Fibroblast of mammary gland (primary cell): ENCODE measurements around the gene NCOA4.
A peak's percentile ranks its signal among the peaks of the same experiment; 100 is the strongest.
"Not testable (repeated sequence)": the region's sequence is repeated elsewhere in the genome, so short reads cannot be mapped to it uniquely, and the experiment has no call there.

Source experiments
- DNase-seq: peaks from one replicate; pipeline ENCODE4 v3.0.0-alpha.2; 2010; ENCODE audit warnings: low read depth
- H3K4me3 ChIP-seq: 2 replicates; pipeline ENCODE4 v1.5.1; 2011; ENCODE audit warnings: low read depth, mild to moderate bottlenecking, low read length, moderate library complexity; ENCODE audit not compliant: control insufficient read depth
- TF ChIP-seq, protein P1 (sequence below): conservative IDR thresholded peaks from 2 replicates; pipeline ENCODE4 v1.5.1; 2011; ENCODE audit warnings: low read depth, low read length, inconsistent platforms; ENCODE audit not compliant: control insufficient read depth, insufficient read depth

NCOA4 gene

DNA sequence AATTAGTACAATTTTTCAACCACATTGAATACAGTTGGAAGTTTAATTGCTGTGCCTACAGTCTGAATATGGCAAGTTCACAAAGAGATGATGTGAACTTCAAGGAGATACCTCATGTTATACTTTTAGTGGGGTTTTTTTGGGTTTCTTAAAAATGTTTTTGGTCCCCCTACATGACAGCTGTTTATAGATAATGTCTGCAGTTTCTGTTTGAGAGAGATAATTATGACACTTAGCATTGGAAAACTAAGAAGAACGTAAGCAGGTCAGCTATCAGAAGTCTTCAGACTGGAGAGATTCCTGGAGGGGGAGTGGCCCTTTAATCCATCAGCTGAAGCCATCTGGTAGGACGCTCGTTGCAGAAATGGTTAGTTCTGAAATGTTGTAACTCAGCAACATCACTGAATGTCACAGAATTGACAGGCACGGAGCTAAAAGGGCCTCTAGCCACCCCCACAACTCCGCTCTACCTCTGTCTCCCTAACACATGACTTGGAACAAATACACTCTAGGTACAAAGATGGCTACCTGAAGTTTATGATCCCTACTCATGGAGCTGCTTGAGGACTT lies 29.2 kb downstream of the NCOA4 start:
- H3K4me3 ChIP-seq: no peak overlapping the region
- DNase-seq: no peak
- TF ChIP-seq, protein P1, sequence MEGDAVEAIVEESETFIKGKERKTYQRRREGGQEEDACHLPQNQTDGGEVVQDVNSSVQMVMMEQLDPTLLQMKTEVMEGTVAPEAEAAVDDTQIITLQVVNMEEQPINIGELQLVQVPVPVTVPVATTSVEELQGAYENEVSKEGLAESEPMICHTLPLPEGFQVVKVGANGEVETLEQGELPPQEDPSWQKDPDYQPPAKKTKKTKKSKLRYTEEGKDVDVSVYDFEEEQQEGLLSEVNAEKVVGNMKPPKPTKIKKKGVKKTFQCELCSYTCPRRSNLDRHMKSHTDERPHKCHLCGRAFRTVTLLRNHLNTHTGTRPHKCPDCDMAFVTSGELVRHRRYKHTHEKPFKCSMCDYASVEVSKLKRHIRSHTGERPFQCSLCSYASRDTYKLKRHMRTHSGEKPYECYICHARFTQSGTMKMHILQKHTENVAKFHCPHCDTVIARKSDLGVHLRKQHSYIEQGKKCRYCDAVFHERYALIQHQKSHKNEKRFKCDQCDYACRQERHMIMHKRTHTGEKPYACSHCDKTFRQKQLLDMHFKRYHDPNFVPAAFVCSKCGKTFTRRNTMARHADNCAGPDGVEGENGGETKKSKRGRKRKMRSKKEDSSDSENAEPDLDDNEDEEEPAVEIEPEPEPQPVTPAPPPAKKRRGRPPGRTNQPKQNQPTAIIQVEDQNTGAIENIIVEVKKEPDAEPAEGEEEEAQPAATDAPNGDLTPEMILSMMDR: no peak

DNA sequence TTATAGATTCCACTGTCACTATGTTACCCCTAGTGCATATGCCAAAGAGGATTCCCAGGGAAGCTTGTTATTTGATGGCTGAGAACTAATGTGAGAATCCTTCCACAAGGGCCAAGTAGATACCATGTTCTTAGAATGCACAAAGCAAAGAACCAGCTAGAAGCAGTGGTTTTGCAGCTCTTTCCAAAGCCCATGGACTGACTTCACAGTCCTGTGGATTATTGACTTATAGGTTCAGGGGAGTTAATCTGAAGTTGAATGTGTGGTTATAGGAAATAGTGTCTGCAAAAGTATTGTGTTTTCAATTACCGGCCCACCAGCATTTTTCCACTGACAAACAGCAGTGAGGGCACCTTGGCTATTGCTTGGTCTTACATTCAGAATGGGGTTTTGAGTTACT lies 29.9 kb downstream of the NCOA4 start:
- DNase-seq: no peak
- TF ChIP-seq, protein P1: no peak
- H3K4me3 ChIP-seq: no peak overlapping the region

DNA sequence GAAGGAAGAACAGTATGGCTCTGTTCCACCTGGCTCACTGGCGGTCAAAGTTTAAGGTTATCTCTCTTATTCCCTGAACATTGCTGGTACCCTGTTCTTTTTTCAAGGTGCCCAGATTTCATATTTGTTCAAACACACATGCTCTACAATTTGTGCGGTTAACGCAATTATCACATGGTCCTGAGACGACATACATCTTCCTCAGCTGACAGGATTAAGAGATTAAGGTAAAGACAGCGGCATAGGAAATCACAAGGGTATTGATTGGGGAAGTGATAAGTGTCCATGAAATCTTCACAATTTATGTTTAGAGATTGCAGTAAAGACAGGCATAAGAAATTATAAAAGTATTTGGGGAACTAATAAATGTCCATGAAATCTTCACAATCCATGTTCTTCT lies 30.5 kb downstream of the NCOA4 start:
- not testable (repeated sequence) for DNase-seq, H3K4me3 ChIP-seq

DNA sequence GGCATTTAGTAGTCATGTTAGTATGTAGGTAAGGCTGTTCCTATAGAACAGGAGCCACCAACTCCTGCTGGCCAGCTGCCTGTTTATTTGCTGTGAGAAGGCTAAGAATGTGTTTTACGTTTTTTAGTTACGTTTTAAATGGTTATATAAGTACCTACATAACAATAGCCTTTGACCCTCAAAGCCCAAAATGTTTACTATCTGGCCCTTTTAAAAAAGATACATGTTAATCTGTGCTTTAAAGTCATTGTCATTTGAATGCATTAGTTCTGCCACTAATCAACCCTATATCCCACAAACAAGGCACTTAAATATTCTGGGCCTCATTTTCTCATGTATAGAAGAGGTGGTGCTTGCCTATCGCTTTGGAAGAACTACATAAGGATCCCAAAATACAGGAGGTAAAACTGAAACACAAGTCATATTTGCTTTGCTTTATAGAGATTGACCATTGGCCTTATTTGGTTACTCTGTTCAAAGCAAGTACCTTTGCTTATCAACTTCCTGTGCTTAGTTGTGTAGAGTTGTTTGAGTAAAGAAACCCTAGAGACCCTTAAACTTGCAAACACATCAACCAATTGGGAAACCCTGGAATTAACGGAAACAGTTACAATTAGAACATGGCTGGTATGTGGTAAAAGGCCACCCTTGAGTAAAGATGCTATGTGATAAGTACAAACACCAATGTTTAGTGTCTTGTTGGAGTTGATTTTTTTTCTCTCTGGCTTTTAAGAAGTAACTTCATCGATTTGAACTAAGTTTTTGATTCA lies 32.2 kb downstream of the NCOA4 start:
- no peak for DNase-seq
- no peak overlapping the region for H3K4me3 ChIP-seq
- TF ChIP-seq, protein P1: no peak

DNA sequence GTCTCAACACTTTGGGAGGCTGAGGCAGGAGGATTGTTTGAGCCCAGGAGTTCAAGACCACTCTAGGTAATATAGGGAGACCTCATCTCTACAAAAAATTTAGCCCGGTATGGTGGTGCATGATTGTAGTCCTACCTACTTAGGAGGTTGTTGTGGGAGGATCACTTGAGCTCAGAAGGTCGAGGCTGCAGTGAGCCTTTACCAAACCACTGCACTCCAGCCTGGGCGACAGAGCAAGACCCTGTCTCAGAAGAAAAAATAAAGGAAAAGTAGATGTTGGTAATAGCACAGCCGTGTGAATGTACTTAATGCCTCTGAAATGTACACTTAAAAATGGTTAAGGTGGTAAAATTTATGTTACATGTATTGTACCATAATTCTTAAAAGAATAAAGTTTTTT lies 32.9 kb downstream of the NCOA4 start:
- no peak for DNase-seq
- no peak overlapping the region for H3K4me3 ChIP-seq
- TF ChIP-seq, protein P1: no peak

DNA sequence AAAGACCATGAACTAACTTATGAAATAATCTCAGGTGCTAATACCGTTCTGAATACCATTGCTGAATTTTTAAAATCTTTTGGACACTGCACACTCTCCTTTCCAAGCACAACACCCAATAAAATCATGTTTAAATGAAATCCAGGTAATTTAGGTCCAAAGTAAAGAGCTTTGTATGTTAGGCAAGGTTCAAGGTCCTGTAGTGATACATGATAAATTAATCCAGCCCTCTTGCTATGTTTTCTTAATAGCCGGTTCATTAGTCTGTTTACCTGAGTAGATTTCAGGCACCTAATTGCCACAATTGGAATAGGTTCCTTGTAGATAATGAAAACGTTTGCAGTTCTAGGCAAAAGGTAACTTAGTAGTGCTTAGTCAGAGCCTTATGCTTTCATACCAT lies 44.8 kb downstream of the NCOA4 start:
- H3K4me3 ChIP-seq, DNase-seq: not testable (repeated sequence)

DNA sequence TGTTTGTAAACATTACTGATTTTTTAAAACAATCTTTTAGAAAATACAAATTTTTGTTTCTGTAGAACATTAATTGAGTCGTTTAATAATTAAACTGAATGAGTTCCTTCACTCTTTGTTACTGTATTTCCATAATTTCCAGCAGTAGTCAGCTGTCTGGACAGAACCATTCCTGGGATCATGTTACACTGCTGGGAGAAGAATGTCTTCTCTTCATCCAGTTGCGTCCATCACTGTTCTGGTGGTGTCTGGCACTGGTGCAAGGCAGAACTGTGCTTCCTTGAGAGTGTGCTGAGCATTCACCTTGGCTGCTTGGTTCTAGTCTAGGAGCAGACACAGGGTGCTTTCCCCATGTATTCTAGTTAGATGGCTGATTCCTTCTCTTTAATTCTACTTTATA lies 46.0 kb downstream of the NCOA4 start:
- not testable (repeated sequence) for DNase-seq

DNA sequence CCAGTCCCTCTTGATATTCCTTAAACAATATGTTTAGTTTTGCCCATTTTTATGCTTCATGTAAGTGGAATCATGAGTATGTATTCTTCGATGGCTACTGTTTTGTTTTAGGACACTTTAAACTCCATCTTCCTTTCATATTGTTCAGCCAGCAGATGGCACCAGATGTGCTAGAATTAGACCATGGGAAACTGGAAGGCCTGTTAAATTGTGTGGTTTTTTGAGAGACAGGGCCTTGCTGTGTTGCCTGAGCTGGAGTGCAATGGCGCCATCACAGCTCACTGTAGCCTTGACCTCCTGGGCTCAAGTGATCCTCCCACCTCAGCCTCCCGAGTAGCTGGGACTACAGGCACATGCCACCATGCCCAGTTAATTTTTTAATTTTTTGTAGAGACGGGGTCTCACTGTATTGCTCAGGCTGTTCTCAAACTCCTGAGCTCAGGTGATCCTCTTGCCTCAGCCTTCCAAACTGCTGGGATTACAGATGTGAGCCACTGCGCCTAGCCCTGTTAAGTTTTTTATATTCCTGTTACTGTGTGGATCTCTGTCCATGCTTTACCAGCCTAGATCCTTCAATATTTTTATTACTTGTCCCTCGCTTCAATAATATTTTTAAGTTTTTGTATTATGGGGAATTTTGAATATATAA lies 46.8 kb downstream of the NCOA4 start:
- TF ChIP-seq, protein P1: peak; percentile 28
- peak; percentile 71 for DNase-seq
- not testable (repeated sequence) for H3K4me3 ChIP-seq

More for the DNA sequence above, 46.0 kb downstream of the NCOA4 start:
- H3K4me3 ChIP-seq: not testable (repeated sequence)

DNA sequence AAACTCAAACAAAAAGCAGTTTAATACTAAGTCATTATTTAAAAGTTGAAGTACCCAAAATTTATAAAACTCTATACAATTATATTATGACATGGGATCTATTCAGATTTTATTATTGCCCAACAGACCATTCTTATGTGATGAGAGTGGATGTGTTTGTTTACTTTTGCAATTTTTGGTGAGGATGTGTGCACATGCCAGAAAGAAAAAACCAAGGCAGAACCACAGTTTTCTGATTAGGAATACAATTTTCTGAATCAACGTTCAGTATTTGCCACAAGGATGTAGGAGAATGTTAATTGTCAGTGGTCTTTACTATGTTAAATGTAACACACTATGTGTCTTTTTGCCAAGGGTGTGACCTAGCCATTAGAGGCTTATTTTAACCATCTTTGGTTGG lies 49.1 kb downstream of the NCOA4 start:
- DNase-seq, H3K4me3 ChIP-seq: not testable (repeated sequence)

DNA sequence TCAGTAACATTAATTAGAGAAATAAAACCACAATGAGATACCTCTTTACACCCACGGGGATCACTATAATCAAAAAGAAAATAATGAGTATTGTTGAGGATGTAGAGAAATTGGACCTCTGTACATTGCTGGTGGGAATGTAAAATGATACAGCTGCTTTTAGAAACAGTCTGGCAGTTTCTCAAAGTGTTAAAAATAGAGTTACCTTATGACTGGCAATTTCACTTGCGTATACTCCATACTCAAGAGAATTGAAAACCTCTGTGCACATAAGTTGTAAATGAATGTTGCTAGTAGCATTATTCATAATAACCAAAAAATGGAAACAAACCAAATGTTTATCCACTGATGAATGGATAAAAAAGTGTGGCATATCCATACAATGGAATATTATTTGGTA lies 51.9 kb downstream of the NCOA4 start:
- not testable (repeated sequence) for H3K4me3 ChIP-seq, DNase-seq

DNA sequence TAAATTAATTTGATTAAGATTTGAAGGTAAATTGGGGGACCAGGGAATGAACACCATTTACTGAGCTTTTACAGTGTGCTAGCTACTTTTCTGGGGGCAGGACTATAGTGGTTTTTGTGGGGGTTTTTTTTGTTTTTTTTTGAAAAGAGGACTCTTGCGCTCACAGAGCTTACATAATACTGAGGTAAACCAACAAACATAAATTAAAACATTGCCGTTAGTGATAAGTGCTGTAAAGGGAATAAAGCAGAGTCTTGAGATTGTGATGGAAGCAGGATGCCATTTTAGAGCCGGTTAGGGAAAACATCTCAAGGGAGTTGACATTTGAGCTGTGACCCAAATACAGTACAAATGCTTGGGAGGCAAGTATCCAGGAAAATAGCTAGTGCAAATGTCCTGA lies 56.4 kb downstream of the NCOA4 start:
- DNase-seq, H3K4me3 ChIP-seq: not testable (repeated sequence)

DNA sequence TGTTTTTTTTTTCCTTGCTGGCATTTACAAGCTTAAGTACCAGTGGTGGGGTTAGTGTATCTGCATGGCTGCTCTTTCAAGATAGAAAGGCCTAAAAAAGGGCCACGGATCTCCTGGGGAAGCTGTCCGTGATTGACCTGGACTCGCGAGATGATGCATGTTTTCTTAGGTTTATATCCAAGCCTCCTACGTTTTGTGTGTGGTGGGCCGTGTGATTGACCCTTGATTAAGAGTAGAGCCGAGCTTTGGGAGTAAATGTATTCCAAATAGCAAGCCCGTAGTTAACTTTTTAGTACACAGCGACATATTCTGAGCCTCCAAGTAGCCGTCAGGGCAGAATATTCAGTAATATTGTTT lies 57.6 kb downstream of the NCOA4 start:
- peak; percentile 23 for DNase-seq
- H3K4me3 ChIP-seq: peak overlapping the region; percentile 76
